VCaP (cell line): ENCODE results near the gene BAZ2B.

ENCODE experiments used
- H3K27ac ChIP-seq: fragments of 450-650 bp; 2 replicates; pipeline ENCODE4 v1.5.1; 2017
- CTCF ChIP-seq: fragments of 450-650 bp; conservative IDR thresholded peaks from 2 replicates; pipeline ENCODE4 v1.5.1; 2017; ENCODE audit warnings: mild to moderate bottlenecking, moderate library complexity

The BAZ2B gene

DNA sequence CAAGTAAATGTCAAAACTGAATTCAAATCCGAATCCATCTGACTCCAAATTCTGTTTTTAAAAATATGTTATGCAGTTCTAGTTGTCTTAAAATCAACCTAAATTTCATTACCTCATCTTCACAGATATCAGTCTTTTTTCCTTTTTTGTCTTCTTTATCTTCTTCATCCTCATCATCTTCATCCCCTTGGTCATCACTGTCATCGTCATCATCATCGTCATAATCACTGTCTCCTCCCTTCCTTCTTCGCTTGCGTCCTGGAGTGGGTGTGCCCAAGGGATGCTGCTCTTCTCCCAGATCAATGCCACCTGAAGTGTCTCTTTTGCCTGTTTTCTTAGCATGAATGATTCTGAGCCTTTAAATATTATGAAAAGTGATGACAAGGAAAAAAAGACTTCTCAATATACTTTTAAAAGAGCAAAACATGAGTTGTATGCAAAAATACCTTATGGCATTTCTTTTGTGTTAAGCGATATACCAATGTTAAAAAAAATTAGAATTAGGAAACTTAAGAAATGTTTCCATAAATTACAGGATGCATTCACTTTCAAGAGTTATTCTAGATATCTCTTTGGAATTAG lies 233.8 kb downstream of the BAZ2B start:
- no peak for TF ChIP-seq CTCF
- H3K27ac ChIP-seq, result no peak overlapping the region

DNA sequence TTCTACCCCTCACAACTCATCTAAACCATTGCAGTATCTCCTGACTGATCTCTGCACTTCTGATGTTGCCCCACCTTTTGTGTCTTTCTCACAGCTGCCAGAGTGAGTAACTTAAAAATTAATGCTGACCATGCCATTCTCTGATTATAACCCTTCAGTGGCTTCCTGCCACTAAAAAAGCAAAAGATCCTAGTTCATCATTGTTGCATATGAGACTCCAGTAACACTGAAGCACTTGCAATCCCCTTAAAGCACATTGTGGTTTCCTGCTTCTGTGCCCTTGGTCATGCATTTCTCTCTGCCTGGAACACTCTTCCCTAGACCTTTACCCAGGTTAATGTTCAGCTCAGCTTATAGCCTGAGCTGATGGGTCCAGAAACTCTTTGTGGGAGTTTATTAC lies 234.8 kb downstream of the BAZ2B start:
- no peak for TF ChIP-seq CTCF
- H3K27ac ChIP-seq, result no peak overlapping the region

GRCh38 chr2:159380685-159381239 lies 235.6 kb downstream of the BAZ2B start:
- H3K27ac ChIP-seq, result no peak overlapping the region
- TF ChIP-seq CTCF, result no peak

GRCh38 chr2:159379181-159379580 lies 237.2 kb downstream of the BAZ2B start:
- no peak overlapping the region for H3K27ac ChIP-seq
- TF ChIP-seq CTCF, result no peak

DNA sequence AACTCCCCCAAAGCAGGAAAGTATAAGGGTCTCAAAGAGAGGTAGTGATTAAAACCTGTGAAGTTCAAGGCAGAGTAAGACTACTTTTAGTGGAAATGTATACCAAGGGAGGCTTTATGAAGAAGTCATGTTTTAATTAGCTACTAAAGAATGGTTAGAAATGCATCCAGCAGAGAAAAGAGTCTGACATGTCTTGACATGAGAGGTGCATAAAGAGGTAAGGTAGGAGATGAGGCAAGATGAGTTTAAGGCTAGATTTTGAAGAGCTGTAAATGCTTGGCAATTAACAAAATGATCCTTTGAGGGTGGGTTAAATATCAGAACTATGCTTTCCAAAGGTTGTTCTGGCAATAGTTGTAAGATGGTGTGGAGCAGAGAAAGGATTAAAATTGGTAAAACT lies 241.1 kb downstream of the BAZ2B start:
- no peak for TF ChIP-seq CTCF
- no peak overlapping the region for H3K27ac ChIP-seq

DNA sequence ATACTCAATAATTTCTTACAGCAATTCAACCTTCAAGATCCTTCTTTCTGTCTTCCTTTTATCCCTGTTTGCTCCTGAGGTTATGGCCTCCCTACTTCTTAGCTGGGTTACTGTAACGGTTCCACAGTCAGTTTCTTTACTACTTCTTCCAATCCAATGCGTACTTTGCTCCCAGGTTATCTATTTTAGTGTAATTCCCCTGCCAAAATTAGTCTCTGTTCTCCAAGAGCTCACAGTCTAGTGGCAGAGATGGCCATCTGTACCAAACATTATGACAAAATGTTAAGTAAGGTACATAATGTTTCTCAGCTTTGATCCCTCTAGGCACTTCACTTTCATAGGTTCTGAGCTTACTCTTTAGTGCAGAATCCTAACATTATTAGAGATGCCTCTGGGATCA lies 244.8 kb downstream of the BAZ2B start:
- no peak overlapping the region for H3K27ac ChIP-seq
- no peak for TF ChIP-seq CTCF

DNA sequence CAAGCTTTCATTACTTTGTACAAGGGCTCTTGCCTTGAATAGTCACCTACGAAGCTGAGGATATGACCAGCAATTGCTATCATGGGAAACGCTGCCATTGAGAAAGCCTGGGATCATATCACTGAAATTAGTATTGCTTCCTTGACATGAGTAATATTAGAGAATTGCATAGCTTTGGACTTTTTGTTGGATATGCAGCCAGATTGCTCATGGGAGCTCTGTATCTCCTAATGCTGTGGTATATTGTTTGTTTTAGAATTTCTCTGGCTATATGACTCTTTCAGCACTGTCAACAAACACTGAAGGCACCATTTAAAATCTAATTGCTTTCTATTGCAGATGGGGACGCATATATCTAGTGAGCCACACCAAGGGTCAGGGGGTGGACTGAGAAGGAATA lies 249.8 kb downstream of the BAZ2B start:
- TF ChIP-seq CTCF, result no peak
- no peak overlapping the region for H3K27ac ChIP-seq
